NCI-H2171 (cell line): ENCODE results near the gene PTGES.
"Not testable (repeated sequence)": the region's sequence is repeated elsewhere in the genome, so short reads cannot be mapped to it uniquely, and the experiment has no call there.

Experiments used
- DNase-seq: peaks from one replicate; lab custom pipeline; 2025; lab: John Stamatoyannopoulos, UW

PTGES gene

DNA sequence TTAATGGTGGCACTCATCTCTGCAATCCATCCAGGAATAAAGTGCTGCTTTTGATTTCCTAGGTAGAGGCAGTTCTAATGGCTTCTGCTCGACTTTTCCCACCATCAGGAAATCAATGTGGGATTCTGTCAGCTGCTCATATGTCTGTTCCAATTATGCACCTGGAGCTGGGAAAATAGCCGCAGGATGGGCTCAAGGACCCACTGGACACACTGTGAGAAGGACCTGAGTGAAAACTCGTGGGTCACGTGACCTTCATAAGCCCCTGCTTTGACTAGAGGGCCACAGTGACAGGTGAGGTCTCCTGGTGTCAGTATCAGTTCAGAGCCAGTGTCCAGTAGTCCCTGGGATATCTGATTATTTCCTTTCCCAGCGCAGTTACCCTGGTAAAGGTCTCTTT is 17.9 kb upstream of the PTGES start:
- DNase-seq, result no peak

DNA sequence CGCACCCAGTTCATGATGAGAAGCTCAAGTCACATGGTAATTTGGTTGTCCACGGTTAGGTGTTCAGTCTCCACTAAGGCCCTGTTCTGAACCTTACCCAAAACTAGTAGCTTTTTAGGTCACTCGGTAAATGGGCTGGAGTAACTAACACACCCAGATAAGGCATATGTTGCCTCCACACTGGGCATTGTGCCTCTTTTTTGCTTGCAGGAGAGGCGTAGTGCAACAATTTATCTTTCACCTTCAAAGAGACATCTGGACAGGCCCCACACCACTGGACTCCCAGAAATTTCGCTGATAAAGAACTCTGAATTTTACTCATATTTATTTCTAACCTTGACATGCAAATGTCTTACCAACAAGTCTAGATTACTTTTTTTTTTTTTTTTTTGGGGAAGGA is 16.8 kb upstream of the PTGES start:
- DNase-seq, result no peak

DNA sequence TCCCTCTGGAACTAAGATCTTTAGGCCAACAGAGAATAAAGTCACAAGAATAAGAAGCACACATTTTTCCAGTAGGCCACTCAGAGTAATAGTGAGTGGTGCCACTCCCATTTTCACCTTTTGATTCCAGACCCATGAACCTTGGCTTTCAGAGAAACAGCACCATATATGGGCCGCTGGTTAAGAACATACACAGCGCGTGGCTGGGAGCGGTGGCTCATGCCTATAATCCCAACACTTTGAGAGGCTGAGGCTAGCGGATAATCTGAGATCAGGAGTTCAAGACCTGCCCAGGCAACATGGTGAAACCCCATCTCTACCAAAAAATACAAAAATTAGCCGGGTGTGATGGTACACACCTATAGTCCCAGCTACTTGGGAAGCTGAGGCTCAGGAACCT is 15.6 kb upstream of the PTGES start:
- no peak for DNase-seq

DNA sequence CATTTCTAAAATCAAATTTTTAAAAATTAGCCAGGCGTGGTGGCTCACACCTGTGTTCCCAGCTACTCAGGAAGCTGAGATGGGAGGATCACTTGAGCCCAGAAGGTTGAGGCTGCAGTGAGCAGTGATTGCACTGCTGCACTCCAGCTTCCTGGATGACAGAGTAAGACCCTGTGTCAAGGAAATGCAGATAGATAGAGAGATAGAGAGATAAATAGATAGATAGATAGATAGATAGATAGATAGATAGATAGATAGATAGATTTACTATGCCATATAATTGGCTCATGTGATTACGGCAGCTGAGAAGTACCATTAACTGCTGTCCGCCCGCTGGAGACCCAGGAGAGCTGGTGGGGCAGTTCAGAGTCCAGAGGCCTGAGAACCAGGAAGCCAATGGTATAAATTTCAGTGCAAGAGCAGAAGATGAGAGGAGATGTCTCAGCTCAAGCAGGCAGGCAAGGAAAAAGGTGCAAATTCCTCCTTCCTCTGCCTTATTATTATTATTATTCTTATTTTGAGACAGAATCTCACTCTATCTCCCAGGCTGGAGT is 13.0 kb upstream of the PTGES start:
- no peak for DNase-seq

GRCh38 chr9:129762985-129763926 is 10.4 kb upstream of the PTGES start:
- DNase-seq, result no peak

GRCh38 chr9:129762370-129762984 is 9.6 kb upstream of the PTGES start:
- DNase-seq, result not testable (repeated sequence)

DNA sequence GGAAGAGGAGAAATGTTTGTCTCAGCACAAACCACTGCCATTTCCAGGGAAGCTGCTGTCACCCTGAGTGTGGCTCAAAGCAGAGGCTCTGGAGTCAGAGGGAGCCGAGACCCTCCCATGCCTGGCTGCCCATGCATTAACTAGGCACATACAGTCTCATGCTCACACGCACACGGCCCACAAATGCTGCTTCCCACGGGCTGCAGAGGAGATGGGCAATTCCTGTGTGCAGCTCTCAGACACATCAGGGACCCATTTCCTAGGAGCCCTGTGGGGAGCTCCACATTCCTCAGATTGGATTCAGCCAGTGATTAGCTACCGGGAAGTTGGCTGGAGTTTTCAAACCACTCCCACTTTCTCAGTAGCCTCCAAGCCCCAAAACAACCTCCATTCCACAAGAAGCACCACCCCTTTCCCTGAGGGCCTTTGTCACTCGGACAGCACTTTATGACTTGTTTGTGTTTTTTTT is 9.1 kb upstream of the PTGES start:
- DNase-seq, result no peak

DNA sequence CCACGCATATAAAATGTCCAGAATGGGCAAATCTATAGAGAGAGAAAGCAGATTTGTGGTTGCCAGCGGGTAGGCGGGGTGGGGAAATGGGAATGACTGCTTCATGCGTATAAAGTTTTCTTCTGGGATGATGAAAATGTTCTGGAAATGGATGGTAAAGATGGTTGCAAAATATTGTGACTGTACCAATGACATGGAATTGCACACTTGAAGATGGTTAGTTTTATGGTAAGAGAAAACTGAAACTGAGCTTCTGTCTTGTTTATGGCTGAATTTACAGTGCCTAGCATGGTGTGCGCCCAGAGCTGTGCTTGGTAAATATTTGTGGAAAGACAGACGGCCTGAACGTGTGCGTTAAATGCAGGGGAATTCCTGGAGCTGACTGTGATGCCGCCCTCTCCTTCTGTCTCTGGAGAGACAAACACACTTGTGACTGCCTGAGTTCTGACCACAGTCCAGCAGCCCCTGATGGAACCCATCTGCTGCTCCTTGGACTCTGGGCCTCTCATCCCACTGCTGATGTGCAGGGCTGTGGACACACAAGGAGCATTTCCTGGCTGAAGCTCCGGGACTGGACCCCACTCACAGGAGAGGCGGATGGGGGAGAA is 8.6 kb upstream of the PTGES start:
- DNase-seq, result no peak

- not testable (repeated sequence) for DNase-seq
These were observed 7.9 kb upstream of the PTGES start for GRCh38 chr9:129760784-129761183.

DNA sequence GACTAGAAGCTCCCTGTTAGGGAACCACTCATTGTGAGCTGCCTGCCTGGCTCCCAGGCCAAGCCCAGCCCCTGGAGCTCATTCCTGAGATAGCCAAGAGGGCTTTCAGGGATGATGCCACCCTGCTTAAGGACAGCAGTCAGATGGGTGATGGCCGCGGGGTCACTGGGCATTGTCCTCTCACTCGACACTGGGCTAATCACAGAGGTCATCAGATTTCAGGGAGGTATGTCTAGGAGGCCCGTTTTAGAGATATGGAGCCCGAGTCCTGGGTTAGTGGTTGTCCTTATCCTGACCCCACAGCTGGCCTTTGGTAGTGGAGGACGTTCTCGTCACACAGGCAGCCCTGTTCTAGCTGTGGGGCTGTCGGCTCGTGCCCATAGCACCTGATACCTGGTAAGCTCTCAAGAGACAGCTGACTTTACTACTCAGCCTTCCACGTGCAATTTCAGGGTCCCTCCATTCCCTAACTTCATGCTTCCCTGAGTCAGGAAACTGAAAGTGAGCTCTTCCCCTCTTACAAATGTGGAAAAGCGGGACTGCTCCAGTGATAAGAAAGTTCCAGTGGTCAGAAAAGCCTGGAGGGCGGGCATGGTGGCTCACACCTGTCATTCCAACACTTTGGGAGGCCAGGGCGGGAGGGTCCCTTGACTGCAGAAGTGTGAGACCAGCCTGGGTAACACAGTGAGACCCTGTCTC is 7.1 kb upstream of the PTGES start:
- no peak for DNase-seq

- DNase-seq, result no peak
These were observed 6.5 kb upstream of the PTGES start for GRCh38 chr9:129759319-129759718.

- no peak for DNase-seq
These were observed 4.2 kb upstream of the PTGES start for GRCh38 chr9:129757045-129757444.

DNA sequence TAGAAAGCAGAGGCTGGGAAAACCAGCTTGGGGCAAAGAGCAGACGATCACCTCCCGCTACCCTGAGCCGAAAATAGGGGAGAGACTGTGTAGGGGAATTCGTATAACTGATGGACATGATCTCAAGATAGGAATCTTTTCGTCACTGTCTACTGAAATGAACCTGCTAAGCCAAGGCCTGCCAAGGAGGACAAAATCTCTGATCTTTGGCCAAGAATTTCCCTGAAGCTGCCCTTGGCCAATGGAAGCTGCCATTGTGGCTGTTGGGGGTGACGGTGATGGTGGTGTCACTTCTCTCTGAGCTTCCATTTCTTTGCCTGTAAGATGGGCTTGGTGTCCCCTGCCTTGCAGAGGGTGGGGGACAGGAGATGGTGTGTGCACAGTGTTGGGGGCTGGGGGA is 3.3 kb upstream of the PTGES start:
- no peak for DNase-seq

GRCh38 chr9:129755151-129755550 is 2.3 kb upstream of the PTGES start:
- no peak for DNase-seq

DNA sequence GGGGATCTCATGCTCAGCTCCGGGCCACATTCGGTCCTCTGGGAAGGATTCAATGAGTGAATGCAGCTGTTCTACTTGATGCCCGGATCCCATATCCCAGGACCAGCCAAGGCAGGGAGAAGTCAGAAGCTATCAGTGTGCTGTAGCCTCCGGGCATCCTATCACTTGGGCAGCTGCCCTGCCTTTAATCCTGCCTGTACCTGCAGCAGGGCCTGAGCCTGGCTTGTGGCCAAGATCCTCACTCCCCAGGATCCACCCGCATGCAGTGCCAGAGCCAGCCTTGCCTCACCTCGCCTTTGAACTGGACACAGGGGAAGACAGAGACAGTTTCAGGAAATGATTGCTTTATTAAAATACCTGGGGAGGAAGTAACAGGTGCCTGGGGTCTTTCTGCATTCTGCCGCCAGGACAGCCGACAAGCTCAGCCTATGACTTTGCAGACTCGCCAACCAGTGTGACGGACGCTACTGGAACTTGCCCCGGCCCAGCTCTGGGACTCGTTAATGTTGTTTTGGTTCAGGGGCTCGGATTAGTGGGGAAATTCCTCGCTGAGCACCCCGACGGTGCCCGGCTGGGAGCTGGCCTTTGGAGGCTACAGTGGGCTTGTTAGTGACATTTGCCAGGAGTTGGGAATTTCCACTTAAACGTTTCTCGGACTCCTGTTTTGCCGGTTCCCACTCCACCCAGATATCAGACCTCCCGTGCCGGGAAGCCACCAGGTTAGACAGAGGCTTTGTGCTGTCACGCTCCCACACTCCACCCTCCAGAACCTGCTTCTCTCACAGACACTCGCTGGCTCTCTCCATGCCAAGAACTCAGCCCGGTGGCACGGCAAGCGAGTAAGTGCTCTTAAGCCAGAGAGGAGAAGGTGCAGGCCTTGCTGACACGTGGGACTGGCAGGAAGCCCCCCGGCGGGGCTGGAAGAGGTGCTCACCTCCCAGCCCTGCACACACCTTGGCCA is 721 bp downstream of the PTGES start:
- DNase-seq, result no peak

DNA sequence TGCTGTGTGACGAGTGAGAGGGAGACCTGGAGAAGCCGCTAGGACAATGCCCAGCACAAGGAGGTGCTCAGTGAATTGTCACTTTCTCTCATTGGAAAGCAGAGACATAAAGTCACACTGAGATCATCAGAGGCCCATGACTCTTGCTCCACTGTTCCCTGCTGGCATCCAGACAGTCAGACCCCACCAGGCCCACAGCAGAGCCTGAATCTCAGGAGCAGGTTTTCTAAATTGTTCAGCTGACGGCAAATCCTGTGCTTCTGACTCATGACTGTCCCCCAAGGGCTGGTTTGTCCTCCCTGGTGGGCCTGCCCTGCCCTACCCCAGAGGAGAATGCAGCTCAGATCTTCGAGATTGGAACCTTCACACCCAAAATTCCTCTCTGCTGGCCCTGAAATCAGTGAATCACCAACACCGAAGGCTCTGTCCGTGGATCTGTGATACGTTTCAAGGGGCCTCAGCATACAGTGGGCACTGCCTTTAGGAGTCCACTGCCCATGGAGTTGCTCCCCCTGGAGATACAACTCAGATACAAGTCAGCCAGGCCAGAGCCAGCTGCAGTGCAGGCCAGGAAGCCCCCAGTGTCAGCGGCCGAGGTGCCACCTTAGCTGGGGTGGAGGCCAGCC is 2.7 kb downstream of the PTGES start:
- no peak for DNase-seq

DNA sequence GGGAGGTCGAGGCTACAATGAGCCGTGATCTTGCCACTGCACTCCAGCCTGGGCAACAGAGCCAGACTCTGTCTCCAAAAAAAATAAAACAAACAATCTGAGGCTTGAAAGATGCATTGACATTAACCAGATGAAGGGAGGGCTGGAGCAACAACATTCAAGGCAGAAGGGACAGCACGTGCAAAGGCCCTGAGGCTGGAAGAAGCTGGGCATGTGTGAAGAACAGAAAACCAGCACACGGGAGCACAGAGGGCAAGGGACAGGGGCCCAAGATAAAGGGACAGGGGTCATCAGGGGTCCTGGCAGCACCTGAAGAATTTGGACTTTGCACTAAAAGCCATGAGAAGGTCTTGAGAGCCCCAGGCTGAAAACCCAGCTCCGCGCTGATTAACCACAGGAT is 3.3 kb downstream of the PTGES start:
- no peak for DNase-seq

GRCh38 chr9:129749052-129749451 is 3.8 kb downstream of the PTGES start:
- not testable (repeated sequence) for DNase-seq

DNA sequence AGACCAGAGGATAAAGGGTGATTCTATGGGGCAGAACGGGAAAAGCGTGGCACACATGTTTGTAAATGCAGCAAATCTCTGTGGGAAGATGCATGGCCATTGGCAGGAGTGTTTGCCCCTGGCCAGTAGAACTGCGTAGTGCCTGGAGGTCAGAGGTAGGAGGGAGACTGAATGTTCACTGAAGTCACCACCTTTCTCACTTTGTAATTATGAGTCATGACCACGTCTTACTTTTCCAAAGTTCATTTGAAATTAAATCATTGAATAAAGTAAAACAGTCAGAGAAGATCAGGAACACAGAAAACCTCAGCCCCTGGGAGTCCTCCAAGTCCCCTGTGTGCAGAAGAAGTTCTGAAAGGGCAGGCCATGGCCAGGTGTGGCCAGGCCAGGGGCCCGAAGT is 4.6 kb downstream of the PTGES start:
- no peak for DNase-seq

DNA sequence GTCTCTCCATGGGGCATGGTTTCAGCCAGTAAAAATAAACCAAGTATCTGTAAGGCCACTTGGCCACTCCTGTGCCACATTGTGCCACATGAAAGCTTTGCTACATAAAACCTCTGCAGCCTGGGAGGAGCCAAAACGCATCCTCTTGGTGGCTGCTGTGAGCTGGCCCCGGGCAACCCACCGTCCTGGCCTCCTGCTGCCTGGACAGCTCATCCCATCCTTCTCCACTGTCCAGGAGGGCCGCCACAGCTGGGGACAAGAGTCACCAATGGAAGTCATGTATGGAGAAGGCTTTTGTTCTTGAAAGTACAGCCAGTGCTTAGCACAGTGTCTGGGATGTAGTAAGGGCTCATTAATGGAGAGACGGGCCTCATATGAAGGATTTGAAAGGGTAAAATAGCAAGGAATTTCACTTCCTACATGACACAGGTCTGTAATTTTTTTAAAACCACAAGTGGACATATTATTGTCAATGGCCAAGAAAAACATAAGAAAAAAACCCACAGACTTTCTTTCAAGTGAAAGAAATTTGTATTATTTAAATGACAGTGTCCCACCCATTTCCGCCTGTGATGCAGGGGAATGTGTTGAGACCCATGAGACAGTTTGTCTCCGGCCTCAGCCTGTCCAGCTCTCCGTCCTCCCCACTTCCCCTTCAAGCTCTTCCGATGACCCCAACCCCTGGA is 6.6 kb downstream of the PTGES start:
- DNase-seq, result no peak
